Activated naive CD8-positive, alpha-beta T cell treated with anti-CD3 and anti-CD28 coated beads for 36 hours (primary cell): ENCODE measurements around the gene RHCG. TPM values are rescaled to one million over a fixed set of nuclear protein-coding genes. Genes with fewer than 3 reads are reported as not detected.

ENCODE experiments used
- DNase-seq: peaks from one replicate; pipeline ENCODE4 v3.0.0; 2021
- H3K27ac Mint-ChIP-seq: one replicate; pipeline ENCODE4 v1.8.0; 2022; ENCODE audit warnings: mild to moderate bottlenecking, moderate library complexity, mixed read lengths
- H3K27me3 Mint-ChIP-seq: one replicate; pipeline ENCODE4 v1.8.0; 2022; ENCODE audit warnings: mild to moderate bottlenecking, mixed read lengths
- H3K36me3 Mint-ChIP-seq: one replicate; pipeline ENCODE4 v1.8.0; 2021; ENCODE audit warnings: mild to moderate bottlenecking, mixed read lengths
- H3K4me1 Mint-ChIP-seq: one replicate; pipeline ENCODE4 v1.8.0; 2021; ENCODE audit warnings: mixed read lengths
- H3K4me3 Mint-ChIP-seq: one replicate; pipeline ENCODE4 v1.8.0; 2022; ENCODE audit warnings: mild to moderate bottlenecking, moderate library complexity, mixed read lengths
- H3K9me3 Mint-ChIP-seq: one replicate; pipeline ENCODE4 v1.8.0; 2022; ENCODE audit warnings: mixed read lengths
- total RNA-seq, 2 experiments: library from RNA; stranded (reverse); gene quantifications; one replicate each; pipeline ENCODE4 v1.2.3, GENCODE V29; 2021

RHCG gene
- total RNA-seq, 2 experiments from 2014 or later = not detected

DNA sequence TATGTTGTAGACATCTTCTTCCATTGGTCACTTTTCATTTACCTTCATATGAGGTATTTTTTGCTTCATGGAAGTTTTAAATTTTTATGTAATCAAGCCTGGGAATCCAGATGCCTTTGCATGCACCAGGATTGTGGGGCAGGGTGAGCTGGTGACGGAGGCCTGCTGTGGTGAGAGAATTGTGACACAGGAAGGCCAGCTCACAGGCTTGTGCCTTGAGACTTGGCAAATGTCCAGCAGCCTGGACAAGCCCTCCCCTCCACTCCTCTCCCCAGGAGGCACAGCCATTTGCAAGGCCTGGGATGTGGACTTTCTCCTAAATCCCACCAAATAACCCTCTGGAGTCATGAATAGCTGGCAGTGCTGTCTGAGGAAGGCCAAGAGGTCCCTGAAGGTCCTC is 67.4 kb downstream of the RHCG start:
- no peaks in the 10 kb centered on the region for H3K36me3 Mint-ChIP-seq
- H3K4me3 Mint-ChIP-seq = no peak overlapping the region
- H3K27ac Mint-ChIP-seq = no peak overlapping the region
- H3K4me1 Mint-ChIP-seq = peaks cover 6% of the 10 kb centered on the region
- H3K27me3 Mint-ChIP-seq = peaks cover 34% of the 10 kb centered on the region
- DNase-seq = no peak
- H3K9me3 Mint-ChIP-seq = no peaks in the 10 kb centered on the region

DNA sequence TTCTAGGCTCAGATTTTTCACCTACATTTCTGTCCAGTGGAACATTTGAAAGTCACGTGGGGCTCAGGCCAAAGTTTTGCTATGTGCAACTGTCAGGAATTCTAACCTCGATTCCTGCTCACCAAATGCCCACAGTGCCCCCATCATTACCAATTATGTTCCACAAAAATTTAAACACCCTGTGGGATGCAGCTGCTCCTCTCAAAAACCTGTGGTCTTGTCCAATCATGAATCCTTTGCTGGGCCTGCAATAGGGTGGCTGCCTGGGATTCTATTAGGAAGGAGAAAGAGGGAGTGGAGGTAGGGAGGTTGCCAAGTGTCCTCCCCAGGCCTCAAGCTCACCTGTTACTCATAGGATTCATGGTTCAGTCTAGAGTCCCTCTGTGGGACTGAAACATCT is 68.1 kb downstream of the RHCG start:
- H3K9me3 Mint-ChIP-seq = no peaks in the 10 kb centered on the region
- DNase-seq = no peak
- H3K36me3 Mint-ChIP-seq = no peaks in the 10 kb centered on the region
- H3K4me1 Mint-ChIP-seq = peaks cover 6% of the 10 kb centered on the region
- no peak overlapping the region for H3K4me3 Mint-ChIP-seq
- peaks cover 37% of the 10 kb centered on the region for H3K27me3 Mint-ChIP-seq
- no peak overlapping the region for H3K27ac Mint-ChIP-seq

DNA sequence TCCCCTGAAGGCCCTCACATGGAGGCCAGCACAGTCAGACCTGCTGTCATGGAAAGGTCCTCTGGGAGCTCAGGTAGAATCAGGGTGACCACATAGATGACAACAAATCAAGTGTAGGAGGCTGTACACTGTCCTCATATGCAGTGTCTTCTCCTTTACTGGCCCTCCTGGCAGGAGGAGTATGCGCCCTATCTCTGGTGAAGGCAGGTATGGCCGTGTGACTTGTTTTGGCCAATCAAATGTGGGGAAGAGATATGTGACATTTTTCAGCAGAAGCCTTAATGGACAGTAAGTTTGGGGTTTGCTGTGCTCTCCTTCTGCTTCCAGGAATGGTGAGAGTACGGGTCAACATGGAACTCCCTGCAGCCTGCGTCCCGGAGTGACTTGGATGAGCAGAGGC is 69.9 kb downstream of the RHCG start:
- Mint-ChIP-seq H3K4me3 (no peak overlapping the region), H3K36me3 (no peaks in the 10 kb centered on the region), H3K27me3 (peaks cover 36% of the 10 kb centered on the region)

DNA sequence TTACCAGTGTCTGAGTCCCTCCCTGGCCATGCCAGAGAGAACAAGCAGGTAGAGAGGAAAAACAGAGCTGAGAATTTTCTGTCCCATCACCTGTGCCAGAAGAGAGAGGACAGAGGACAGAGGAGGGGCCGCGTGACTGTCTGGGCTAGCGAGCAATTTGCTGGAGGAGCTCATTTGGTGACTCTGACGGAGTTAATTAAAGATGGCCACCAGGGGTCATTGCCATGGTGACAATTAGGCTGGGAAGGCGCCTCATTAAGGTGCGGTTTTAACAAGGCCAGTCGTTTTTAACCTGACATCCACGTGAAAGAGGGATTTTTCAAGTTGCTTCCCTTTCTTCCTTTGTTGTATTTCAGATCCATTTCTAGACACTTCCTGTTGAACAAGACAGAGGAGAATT is 72.4 kb downstream of the RHCG start:
- Mint-ChIP-seq H3K4me3 (no peak overlapping the region), H3K27me3 (peaks cover 39% of the 10 kb centered on the region)

More for the DNA sequence above, 69.9 kb downstream of the RHCG start:
- DNase-seq = no peak
- no peak overlapping the region for H3K27ac Mint-ChIP-seq
- H3K9me3 Mint-ChIP-seq = no peaks in the 10 kb centered on the region
- peaks cover 6% of the 10 kb centered on the region for H3K4me1 Mint-ChIP-seq

More for the DNA sequence above, 72.4 kb downstream of the RHCG start:
- Mint-ChIP-seq H3K27ac (no peak overlapping the region), H3K9me3 (no peaks in the 10 kb centered on the region), H3K4me1 (no peaks in the 10 kb centered on the region), H3K36me3 (no peaks in the 10 kb centered on the region)
- no peak for DNase-seq

Other genes with a start within 250 kb of the RHCG start
- 100 to 1,000 TPM in 1 of 2 experiments, 10 to 100 TPM in 1; 96.1 to 102 TPM for gene POLG, start 161.8 kb downstream of the RHCG start, total RNA-seq
- 10 to 100 TPM; 22.5 to 23.1 TPM for gene TICRR, start 78.9 kb upstream of the RHCG start, total RNA-seq
- gene KIF7, start 158.9 kb upstream of the RHCG start, total RNA-seq = 1 to 10 TPM; 3.4 to 3.7 TPM
- gene PLIN1, start 182.8 kb upstream of the RHCG start, total RNA-seq = under 1 TPM; 0.23 to 0.34 TPM
- 1 to 10 TPM; 3.0 to 4.0 TPM for gene PEX11A, start 194.2 kb upstream of the RHCG start, total RNA-seq
- not detected for gene WDR93, start 194.2 kb upstream of the RHCG start, total RNA-seq